DMS53 treated with DMSO at 0.1 percent for 48 hours (cell line): ENCODE measurements around the gene CMTM4.
"Not testable (repeated sequence)": the region's sequence is repeated elsewhere in the genome, so short reads cannot be mapped to it uniquely, and the experiment has no call there.

Experiments used
- DNase-seq: peaks from one replicate; lab custom pipeline; 2025; ENCODE audit not compliant: unreplicated experiment; lab: John Stamatoyannopoulos, UW

The CMTM4 gene

DNA sequence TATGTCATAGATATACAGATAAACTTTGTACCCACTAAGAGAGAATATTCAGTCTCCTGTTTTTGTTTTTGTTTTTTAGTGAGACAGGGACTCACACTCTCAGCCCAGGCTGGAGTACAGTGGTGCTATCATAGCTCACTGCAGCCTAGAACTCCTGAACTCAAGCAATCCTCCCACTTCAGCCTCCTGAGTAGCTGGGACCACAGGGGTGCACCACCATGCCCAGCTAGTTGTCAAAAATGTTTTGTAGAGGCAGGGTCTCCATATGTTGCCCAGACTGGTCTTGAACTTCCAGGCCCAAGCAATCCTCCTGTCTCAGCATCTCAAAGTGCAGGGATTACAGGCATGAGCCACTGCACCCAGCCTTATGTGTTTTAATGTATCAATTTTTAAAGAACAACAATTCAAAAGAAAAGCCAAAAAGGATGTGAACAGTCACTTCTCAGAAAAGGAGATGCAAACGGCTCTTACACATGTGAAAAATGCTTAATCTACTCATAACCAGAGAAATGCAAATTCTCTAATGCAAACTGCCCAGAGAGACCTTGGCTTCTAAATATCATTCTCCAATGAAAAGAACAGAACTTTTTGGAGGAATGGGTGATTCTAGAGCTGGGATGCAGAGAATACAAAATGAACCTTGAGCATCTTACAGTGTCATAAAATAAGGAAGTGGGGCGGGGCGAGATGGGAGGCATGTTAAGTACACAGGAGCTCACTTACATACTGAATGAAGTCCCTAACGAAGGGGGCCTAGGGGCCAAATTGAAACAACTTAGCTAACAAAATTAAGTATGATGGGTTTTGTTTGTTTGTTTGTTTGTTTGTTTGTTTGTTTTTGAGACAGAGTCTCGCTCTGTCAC lies 99.3 kb downstream of the CMTM4 start:
- no peak for DNase-seq

DNA sequence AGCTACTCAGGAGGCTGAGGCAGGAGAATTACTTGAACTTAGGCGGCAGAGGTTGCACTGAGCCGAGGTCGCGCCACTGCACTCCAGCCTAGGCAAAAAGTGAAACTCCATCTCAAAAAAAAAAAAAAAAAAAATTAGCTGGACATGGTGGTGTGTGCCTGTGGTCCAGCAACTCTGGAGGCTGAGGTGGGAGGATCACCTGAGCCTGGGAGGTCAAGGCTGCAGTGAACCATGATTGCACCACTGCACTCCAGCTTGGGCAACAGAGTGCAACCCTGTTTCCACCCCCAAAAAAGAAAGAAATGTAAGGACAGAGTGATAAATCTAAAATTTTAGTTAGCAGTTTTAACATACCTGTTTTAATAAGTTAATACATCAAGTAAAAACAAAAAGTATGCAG lies 100.0 kb downstream of the CMTM4 start:
- DNase-seq = not testable (repeated sequence)

- DNase-seq = no peak
These were observed 101.8 kb downstream of the CMTM4 start for GRCh38 chr16:66594739-66595138.

- no peak for DNase-seq
These were observed 103.7 kb downstream of the CMTM4 start for GRCh38 chr16:66592814-66593213.

DNA sequence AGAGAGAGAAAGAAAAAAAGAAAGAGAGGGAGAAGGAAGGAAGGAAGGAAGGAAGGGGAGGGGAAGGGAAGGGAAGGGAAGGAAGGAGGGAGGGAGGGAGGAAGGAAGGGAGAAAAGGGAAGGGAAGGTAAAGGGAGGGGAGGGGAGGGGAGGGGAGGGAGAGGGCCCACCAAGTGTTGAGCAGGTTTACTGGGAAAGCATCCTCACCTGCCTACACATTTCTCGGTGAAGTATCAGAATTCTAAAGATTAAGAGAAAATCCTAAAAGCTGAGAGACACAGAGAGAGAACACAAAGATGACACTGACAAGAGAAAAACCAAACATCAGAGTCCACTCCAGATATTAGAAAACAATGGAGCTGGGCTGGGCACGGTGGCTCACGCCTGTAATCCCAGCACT lies 104.3 kb downstream of the CMTM4 start:
- DNase-seq = no peak

GRCh38 chr16:66591018-66591417 lies 105.5 kb downstream of the CMTM4 start:
- DNase-seq = no peak

DNA sequence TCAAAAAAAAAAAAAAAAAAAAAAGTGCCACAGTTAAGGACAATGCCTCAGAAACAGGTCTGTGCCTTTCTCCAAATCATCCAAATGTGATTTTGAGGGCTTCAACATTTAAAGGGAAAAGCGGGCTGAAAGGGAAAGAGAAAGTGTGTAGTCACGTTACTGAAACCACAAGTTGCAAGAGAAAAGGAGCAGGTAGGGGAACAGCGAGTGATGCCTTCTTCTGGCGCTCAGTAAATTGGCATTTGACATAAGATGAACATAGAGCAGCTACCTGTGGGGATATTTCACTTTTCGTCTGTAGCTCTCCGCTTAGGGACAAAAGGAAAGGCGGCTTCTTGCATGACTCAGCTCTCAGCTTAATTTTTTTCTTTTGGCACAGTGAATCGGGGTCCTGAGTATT lies 106.2 kb downstream of the CMTM4 start:
- no peak for DNase-seq

- no peak for DNase-seq
These were observed 107.4 kb downstream of the CMTM4 start for GRCh38 chr16:66588981-66589713.

GRCh38 chr16:66587881-66588600 lies 108.5 kb downstream of the CMTM4 start:
- DNase-seq = no peak

GRCh38 chr16:66585481-66586239 lies 110.9 kb downstream of the CMTM4 start:
- DNase-seq = no peak

- no peak for DNase-seq
These were observed 115.1 kb downstream of the CMTM4 start for GRCh38 chr16:66581246-66581952.

GRCh38 chr16:66580605-66581209 lies 115.8 kb downstream of the CMTM4 start:
- no peak for DNase-seq

DNA sequence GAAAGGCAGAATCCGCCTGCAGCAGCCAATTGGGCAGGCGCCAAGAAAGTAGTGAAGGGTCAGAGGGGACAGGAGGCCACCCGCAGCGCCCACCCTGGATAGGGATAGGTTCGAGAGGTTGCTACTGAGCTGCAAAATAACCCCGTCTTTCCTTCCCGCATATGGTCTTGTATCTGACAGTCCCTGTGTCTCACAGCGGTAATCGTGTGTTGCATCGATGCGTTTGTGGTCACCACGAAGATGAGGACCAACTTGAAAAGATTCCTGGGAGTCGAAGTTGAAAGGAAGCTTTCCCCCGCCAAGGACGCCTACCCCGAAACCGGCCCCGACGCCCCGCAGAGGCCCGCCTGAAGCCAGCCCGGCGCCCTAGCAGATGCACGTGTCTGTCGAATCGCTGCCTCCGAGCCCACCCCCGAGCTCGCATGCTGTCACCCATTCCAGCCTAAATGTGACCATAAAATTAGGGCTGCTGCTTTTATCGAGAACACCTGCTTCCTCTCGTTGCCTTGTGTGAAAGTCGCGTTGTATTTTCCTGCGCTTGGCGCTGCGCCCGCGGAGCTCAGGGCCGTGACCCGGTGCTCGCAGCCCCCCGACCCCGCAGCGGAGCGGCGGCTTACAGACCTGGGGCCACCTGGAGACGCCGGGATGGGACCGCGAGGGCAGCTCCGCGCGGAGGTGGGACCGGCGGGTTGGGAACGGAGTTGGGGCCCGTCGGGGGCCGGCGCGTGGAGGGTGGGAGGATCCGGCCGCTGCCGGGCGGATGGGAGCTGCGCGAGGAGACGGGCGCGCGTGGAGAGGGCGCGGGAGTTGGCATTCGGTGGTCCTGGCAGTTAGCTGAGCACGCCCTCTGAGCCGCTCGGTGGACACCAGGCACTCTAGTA lies 117.7 kb downstream of the CMTM4 start, which contains the start of gene CMTM2:
Gene CMTM2 (plus strand): TSS at position 813 of the 881 bp plus-strand sequence. CDS start 145 bp downstream, outside the sequence.
- DNase-seq = no peak

- no peak for DNase-seq
These were observed 120.2 kb downstream of the CMTM4 start for GRCh38 chr16:66576296-66576695.

- DNase-seq = no peak
These were observed 121.5 kb downstream of the CMTM4 start for GRCh38 chr16:66575060-66575459.

- DNase-seq = no peak
These were observed 122.0 kb downstream of the CMTM4 start for GRCh38 chr16:66574531-66574930.

- no peak for DNase-seq
These were observed 122.5 kb downstream of the CMTM4 start for GRCh38 chr16:66574081-66574480.

DNA sequence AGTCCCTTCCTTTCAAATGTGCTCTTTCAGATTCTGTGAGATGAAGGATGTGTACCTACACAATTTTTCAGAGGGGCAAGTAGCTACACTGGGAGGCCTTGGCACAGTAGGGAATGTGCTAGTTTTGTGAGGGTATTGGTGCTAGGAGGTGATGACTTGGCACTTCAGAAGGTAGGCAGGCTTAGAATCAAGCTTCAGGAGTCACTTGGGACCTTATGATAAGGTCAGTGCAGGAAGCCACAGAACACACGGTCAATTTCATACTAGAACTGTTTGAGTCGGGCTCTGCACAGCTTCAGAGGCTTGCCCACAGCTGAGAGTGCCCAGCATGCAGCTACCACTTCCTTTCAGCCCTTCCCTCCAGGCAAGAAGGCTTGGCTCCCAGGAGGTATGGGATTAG lies 124.2 kb downstream of the CMTM4 start:
- no peak for DNase-seq
